ENCODE measurements around the gene HSPA2.
"Not testable (repeated sequence)": the region's sequence is repeated elsewhere in the genome, so short reads cannot be mapped to it uniquely, and the experiment has no call there.

HSPA2 gene

DNA sequence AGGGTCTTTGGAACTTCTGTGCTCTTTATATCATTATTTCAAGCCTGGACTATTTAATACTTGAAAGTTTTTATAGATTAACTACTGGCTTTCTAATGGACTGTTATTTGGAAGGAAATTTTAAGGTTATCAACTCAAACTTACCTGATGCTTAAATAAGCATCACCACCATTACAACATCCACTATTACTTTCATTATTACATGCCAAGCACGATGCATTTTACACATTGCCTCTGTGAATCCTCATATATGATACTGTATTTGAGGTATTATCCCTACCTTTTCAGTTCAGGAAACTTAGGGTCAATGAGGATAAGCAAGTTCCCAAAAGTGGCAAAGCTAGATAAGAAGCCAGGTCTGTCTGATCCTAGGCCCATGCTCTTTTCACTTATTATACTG is 23.6 kb upstream of the HSPA2 start:
- no peak for FAIRE-seq

GRCh38 chr14:64517667-64518066 is 22.9 kb upstream of the HSPA2 start:
- FAIRE-seq, result not testable (repeated sequence)

DNA sequence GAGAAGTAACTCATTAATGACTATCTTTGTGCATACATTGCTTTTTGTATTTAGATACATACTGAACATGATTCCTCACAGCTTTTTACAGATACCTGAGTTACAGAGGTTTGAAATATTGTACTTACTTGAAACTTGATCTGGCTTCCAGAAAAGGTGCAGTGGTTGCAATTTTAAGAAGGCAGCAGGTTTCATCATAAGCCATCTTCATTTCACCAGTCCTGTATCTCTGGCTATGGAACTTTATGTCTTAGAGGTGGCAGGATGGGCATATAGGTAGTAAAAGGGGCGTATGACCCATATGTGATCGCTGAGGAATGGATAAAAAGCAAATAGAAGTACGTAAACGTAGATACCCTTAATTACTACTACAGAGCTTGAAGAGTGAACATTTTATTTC is 22.3 kb upstream of the HSPA2 start:
- no peak for FAIRE-seq

DNA sequence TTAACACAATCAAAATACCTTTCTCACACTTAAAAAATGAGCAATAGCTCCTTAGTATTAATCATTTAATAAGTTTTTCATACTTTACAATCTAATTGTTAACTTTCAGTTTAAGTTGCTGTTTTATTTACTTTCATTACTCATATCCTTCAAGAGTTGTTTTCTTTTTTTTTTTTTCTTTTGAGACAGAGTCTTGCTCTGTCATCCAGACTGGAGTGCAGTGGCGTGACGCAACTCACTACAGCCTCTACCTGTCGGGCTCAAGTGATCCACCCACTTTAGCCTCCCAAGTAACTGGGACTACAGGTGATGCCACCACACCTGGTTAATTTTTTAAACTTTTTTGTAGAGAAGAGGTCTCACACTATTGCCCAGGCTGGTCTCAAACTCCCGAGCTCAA is 19.8 kb upstream of the HSPA2 start:
- FAIRE-seq, result no peak

GRCh38 chr14:64522591-64523355 is 17.8 kb upstream of the HSPA2 start:
- no peak for FAIRE-seq

DNA sequence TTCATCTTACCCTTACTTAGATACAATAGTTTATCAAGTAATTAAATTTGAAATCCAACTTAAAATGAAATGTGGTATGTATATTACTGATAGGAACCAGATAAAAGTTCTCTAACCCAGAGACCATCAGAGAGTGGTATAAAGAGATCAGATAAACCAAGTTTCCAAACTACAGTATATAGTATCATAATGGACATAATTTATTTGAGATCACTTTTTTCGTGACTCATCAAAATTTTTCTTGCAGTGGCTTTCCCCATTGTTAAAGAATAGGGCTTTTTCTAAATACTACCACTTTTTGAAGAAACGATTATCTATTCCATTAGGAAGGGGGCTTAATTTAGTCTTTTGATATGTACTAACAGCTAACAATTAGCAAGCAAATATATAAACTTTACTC is 15.2 kb upstream of the HSPA2 start:
- no peak for FAIRE-seq

DNA sequence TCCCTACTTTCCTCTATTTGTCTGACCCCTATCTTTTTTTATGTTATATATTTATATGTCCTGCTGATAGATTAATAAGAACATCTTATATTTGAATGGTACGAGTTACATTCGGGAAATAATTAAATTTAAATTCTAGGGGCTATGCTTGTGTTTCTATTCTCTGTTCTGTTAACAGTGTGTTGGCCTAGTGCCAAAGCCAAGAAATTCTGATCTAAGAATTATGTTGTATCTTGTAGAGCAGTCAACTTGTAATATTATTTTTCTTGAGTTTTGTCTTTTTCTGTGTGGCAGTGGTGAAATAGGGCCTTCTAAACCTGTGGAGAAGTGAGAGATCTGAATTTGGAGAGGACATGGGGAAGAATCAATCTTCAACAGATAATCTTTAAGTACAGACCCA is 9.0 kb upstream of the HSPA2 start:
- no peak for FAIRE-seq

GRCh38 chr14:64536488-64537245 is 3.9 kb upstream of the HSPA2 start:
- FAIRE-seq, result no peak

GRCh38 chr14:64541261-64541971 is 875 bp downstream of the HSPA2 start:
- no peak for FAIRE-seq

- no peak for FAIRE-seq
Measured at GRCh38 chr14:64541972-64542835, 1.7 kb downstream of the HSPA2 start.

GRCh38 chr14:64542836-64543201 is 2.3 kb downstream of the HSPA2 start:
- FAIRE-seq, result no peak

DNA sequence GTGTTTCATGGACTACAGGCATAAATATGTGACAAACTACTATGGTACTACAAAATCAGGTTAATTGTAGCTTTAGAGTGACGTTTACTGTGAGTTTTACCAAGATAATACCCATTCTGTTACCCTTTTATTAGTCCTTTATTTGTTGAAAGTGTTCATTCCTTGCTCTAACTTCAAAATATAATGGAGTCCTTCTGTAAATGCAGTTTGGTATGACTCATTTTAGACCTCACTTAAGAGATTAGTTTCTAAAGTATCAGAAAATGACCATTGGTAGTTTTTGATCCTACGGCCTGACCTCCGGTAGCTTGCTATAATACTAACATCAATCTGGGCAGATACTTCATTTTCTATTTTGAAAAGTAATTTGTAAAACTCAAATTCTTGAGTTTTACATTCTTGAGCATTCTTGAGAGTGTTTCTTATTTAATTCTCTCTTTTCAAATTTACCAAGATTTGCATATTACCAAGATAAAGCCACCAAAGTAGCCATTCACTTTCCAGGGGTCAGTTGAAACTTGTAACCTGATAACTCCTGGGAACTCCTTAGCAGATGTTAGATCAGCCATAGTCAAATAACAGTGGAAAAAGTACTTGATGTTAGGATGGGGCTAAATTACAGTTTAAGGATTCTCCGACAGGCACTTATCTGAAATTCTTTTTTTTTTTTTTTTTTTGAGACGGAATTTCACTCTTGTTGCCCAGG is 4.2 kb downstream of the HSPA2 start:
- no peak for FAIRE-seq

GRCh38 chr14:64549016-64549415 is 8.5 kb downstream of the HSPA2 start:
- FAIRE-seq, result no peak

DNA sequence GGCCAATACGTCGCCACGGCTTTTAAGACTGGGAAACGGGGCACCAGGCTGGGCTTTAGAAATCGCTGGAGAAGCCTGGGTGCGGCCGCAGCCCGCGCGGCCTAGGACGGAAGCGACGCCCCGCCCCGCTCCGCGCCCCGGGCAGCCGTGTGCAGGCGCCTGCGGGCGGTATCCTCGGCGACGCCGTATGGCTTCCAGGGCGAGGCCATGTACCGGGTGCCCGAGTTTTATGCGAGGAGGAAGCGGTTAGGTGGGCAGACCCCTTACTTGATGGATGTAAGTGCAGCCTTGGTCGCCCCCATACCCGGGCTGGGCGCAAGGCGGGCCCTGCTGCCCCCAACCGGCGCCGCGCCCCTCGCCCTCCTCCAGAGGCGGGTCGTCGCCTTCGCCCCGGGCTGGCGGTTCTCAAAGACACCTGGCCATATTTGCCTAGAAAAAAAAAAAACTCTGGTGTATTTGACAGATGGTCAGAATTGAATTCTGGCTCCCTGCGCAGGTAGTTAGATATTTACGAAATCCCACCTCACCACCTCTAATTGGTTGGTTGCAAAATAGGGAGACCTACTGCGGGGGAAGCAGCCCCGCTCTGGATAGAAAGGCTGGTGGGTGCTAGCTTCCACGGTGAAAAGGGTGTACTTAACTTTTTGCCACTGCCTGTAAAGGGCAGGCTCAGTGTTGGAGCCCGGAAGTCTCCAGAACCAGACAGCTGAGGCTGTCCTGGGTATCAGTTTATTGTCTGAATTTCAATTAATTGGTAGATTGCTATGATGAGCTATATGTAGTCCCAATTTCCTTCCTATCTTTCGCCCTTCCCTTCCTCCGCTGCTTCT is 9.5 kb downstream of the HSPA2 start, which contains the start of gene PPP1R36:
Gene PPP1R36, plus strand, starts transcription at position 171 of the 830 bp plus-strand sequence. Its CDS starts 37 bp downstream, at position 208.
- FAIRE-seq, result no peak

DNA sequence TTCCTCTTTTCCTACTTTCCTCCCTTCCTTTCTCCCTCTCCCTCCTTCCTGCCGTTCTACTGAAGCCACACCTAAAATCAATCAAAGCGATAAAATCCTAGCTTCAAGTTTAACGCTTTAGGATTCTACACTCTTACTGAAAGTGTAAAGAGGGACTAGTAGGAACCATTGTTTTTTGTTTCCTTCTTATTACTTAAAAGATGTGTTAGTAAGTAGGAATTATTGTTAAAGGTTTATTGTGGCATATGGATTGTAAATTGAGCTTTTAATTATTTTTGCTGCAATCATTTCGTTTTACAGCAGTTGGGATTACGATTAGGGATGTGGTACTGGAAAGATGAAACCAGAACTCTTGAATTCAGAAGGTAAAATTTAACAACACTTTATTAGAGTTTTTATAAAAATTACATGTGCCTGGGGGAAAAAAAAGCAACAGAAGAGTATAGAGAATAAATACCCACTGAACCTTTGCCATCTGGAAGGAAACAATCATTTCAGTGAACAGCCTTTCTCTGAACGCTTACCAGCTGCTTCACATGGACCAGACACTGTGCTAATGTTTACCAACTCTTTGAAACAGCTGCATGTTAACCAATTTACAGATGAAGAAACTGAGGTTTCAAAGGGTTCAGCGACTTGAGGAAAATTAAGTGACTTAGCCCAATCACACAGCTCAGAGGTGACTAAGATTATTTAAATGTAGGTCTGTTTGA is 10.2 kb downstream of the HSPA2 start:
- FAIRE-seq, result no peak

DNA sequence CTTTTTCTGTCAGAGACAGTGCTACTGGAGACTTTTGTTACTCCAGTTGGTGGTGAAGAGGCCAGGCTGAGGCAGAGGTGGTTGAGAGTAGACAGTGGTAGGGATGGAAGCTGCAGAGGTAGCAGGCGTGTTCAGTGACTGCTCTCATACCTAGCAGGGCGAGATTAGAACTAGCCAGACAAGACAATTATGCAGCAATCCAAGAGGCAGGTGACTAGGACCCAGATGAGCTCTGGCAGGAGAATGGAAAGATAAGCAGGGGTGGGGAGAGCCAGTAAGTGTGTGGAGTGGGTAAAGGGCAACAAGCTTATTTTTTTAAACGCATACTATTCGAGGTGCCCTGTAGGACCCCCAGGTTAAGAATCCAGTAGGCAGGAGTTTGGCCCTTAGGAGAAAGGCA is 14.0 kb downstream of the HSPA2 start:
- no peak for FAIRE-seq

- FAIRE-seq, result no peak
Measured at GRCh38 chr14:64556526-64556925, 16.0 kb downstream of the HSPA2 start.

DNA sequence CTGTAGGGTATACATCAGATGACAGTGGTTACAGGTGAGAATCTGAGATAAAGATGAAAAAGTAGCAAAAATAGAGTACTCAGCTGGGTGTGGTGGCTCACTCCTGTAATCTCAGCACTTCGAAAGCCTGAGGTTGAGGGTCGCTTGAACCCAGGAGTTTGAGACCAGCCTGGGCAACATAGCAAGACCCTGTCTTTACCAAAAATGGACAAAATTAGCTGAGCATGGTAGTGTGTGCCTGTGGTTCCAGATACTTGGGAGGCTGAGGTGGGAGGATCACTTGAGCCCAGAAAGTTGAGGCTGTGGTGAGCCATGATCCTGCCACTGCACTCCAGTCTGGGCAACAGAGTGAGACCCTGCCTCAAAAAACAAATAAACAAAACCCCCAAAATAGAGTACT is 17.7 kb downstream of the HSPA2 start:
- not testable (repeated sequence) for FAIRE-seq

- no peak for FAIRE-seq
Measured at GRCh38 chr14:64561631-64562030, 21.1 kb downstream of the HSPA2 start.

GRCh38 chr14:64562436-64562835 is 21.9 kb downstream of the HSPA2 start:
- no peak for FAIRE-seq
